OCI-LY1 (cell line): ENCODE measurements around the gene VWC2.

ENCODE experiments used
- H2AFZ ChIP-seq: fragments of 200-600 bp; sonication (generic), shearing (Covaris generic); 2 replicates; pipeline ENCODE4 v1.6.0; 2014; ENCODE audit warnings: antibody characterized with exemption, mild to moderate bottlenecking, low read length
- H3F3A ChIP-seq: fragments of 200-600 bp; sonication (generic), shearing (Covaris generic); 2 replicates; pipeline ENCODE4 v1.6.0; 2014; ENCODE audit warnings: mild to moderate bottlenecking, antibody characterized with exemption, low read length, moderate library complexity; ENCODE audit not compliant: insufficient read depth
- H3K27ac ChIP-seq: fragments of 200-600 bp; sonication (generic); 2 replicates; pipeline ENCODE4 v1.5.1; 2014; ENCODE audit warnings: low read length, mixed run types, mild to moderate bottlenecking, low read depth; ENCODE audit not compliant: poor library complexity, severe bottlenecking
- H3K27me3 ChIP-seq: fragments of 200-600 bp; sonication (generic); 2 replicates; pipeline ENCODE4 v1.6.0; 2014; ENCODE audit warnings: antibody characterized with exemption, mild to moderate bottlenecking, low read length, moderate library complexity; ENCODE audit not compliant: insufficient read depth
- H3K36me3 ChIP-seq: fragments of 200-600 bp; sonication (generic); 2 replicates; pipeline ENCODE4 v1.6.1; 2014; ENCODE audit warnings: mild to moderate bottlenecking, antibody characterized with exemption, low read length, moderate library complexity, mixed read lengths; ENCODE audit not compliant: insufficient read depth
- H3K4me1 ChIP-seq: fragments of 200-600 bp; sonication (generic); 2 replicates; pipeline ENCODE4 v1.5.1; 2014; ENCODE audit warnings: mild to moderate bottlenecking, low read length, moderate library complexity; ENCODE audit not compliant: insufficient read depth, severe bottlenecking
- H3K4me2 ChIP-seq: fragments of 200-600 bp; sonication (generic), shearing (Covaris generic); 2 replicates; pipeline ENCODE4 v1.6.1; 2014; ENCODE audit warnings: low read length
- H3K4me3 ChIP-seq: fragments of 200-600 bp; sonication (generic); 2 replicates; pipeline ENCODE4 v1.5.1; 2014; ENCODE audit warnings: low read length, low read depth, mild to moderate bottlenecking, mixed read lengths; ENCODE audit not compliant: poor library complexity, severe bottlenecking
- H3K79me2 ChIP-seq: fragments of 200-600 bp; shearing (Covaris generic); 2 replicates; pipeline ENCODE4 v1.6.1; 2016; ENCODE audit warnings: mixed run types, low read length, mixed read lengths; ENCODE audit not compliant: insufficient read depth
- H3K9ac ChIP-seq: fragments of 200-600 bp; sonication (generic), shearing (Covaris generic); 2 replicates; pipeline ENCODE4 v1.6.1; 2014; ENCODE audit warnings: mild to moderate bottlenecking, low read length, mixed read lengths
- H3K9me2 ChIP-seq: fragments of 200-600 bp; sonication (generic), shearing (Covaris generic); 2 replicates; pipeline ENCODE4 v1.6.1; 2014; ENCODE audit warnings: low read depth, mild to moderate bottlenecking, low read length, mixed read lengths
- H3K9me3 ChIP-seq: fragments of 200-600 bp; shearing (Covaris generic); 2 replicates; pipeline ENCODE4 v1.6.1; 2014; ENCODE audit warnings: low read length, mixed read lengths
- H4K20me1 ChIP-seq: fragments of 200-600 bp; sonication (generic), shearing (Covaris generic); 2 replicates; pipeline ENCODE4 v1.6.0; 2016; ENCODE audit warnings: mild to moderate bottlenecking, low read length; ENCODE audit not compliant: insufficient read depth
- CTCF ChIP-seq: fragments of 200-600 bp; sonication (generic), shearing (Covaris generic); IDR thresholded peaks from 2 replicates; pipeline ENCODE4 v1.5.1; 2017; ENCODE audit warnings: mild to moderate bottlenecking, antibody characterized with exemption, low read length, moderate library complexity, mixed read lengths
- EZH2 ChIP-seq: fragments of 200-600 bp; sonication (generic), shearing (Covaris generic); IDR thresholded peaks from 2 replicates; pipeline ENCODE4 v1.8.0; 2017; ENCODE audit warnings: borderline replicate concordance, mixed run types, mild to moderate bottlenecking, antibody characterized with exemption, low read length, moderate library complexity, mixed read lengths

The VWC2 gene

GRCh38 chr7:49769285-49769857, 4.1 kb upstream of the VWC2 start:
- no peak for TF ChIP-seq EZH2
- TF ChIP-seq CTCF, result no peak
- Histone ChIP-seq H3K4me1 (peaks cover 32% of the 10 kb centered on the region), H2AFZ (no peak overlapping the region), H4K20me1 (no peaks in the 10 kb centered on the region), H3K27ac (peak overlapping the region; percentile 81), H3K36me3 (no peaks in the 10 kb centered on the region), H3K4me2 (no peak overlapping the region), H3F3A (no peaks in the 10 kb centered on the region), H3K4me3 (no peak overlapping the region), H3K9me3 (no peaks in the 10 kb centered on the region), H3K9me2 (no peaks in the 10 kb centered on the region), H3K79me2 (no peaks in the 10 kb centered on the region), H3K9ac (no peak overlapping the region), H3K27me3 (no peaks in the 10 kb centered on the region)

GRCh38 chr7:49770838-49771237, 2.6 kb upstream of the VWC2 start:
- H3K4me1 ChIP-seq, result peaks cover 32% of the 10 kb centered on the region
- TF ChIP-seq EZH2 (no peak), CTCF (no peak)
- no peak overlapping the region for H3K27ac ChIP-seq
- no peaks in the 10 kb centered on the region for H4K20me1 ChIP-seq
- H2AFZ ChIP-seq, result no peak overlapping the region
- H3K4me3 ChIP-seq, result no peak overlapping the region
- H3K4me2 ChIP-seq, result no peak overlapping the region
- no peaks in the 10 kb centered on the region for H3F3A ChIP-seq
- H3K79me2 ChIP-seq, result no peaks in the 10 kb centered on the region
- H3K36me3 ChIP-seq, result no peaks in the 10 kb centered on the region
- H3K27me3 ChIP-seq, result no peaks in the 10 kb centered on the region
- H3K9me2 ChIP-seq, result no peaks in the 10 kb centered on the region
- H3K9ac ChIP-seq, result no peak overlapping the region
- H3K9me3 ChIP-seq, result no peaks in the 10 kb centered on the region

- Histone ChIP-seq H4K20me1 (no peaks in the 10 kb centered on the region), H3K9me3 (no peaks in the 10 kb centered on the region), H3K36me3 (no peaks in the 10 kb centered on the region), H3K79me2 (no peaks in the 10 kb centered on the region), H3K4me2 (no peak overlapping the region), H3K9me2 (no peaks in the 10 kb centered on the region), H2AFZ (no peak overlapping the region), H3K4me3 (no peak overlapping the region), H3K27ac (no peak overlapping the region), H3F3A (no peaks in the 10 kb centered on the region), H3K9ac (no peak overlapping the region), H3K27me3 (no peaks in the 10 kb centered on the region), H3K4me1 (peaks cover 25% of the 10 kb centered on the region)
- TF ChIP-seq CTCF (no peak), EZH2 (no peak)
These were observed 1.8 kb upstream of the VWC2 start for GRCh38 chr7:49771427-49772176.
